ENCODE measurements around the gene STT3A.

STT3A gene

DNA sequence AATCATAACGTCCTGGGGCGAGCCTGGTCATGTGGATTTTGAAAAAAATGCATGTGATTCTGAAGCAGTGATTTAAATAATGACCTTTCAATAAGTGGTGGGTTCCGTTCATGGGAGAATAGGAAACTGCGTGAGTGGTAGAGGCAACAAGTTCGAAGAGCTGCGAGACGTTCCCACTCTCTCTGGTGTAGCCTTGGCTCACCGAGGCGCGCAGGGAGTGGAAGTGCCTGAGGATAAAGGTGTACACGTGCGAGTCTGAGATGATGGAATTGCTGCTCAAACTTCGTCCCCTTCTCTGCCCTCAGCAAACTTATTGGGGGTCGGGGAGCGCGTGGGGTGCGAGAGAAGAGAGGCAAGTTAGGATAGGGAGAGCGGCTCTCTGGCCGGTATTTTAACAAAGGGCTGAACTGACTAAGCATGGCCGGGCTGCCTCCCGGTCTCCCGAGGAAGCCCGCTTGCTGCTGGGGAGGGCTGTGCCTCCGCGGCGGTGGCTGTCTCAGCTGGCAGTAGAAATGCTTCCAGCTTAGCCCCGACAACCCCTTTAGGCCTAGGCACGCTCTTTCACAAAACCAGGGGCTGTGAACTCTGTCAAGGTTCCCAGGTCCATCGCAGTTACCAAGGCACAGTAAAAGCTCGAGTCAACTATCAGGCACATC, 875 bp upstream of the STT3A start:
- DNase-seq: peak; percentile 45

GRCh38 chr11:125593114-125593820, 615 bp downstream of the STT3A start:
- DNase-seq: no peak

DNA sequence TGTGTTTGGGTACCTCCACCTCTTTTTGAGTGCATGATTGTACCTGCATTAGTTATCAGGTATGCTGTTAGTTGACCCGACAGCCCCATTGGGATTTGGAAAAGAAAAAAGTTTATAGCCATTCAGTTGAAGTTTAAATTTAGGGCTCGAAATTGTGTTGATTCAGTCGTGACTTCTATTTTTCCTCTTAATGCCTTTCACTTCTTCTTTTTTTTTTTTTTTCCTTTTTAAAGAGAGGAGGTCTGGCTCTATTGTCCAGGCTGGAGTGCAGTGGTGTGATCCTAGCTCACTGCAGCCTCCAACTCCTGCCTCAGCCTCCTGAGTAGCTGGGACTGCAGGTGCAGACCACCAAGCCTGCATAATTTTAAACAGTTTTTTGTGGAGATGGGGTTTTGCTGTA, 2.3 kb downstream of the STT3A start:
- no peak for DNase-seq

- DNase-seq: no peak
Observed at GRCh38 chr11:125600663-125601062, 8.0 kb downstream of the STT3A start.

GRCh38 chr11:125603207-125603606, 10.6 kb downstream of the STT3A start:
- DNase-seq: no peak

DNA sequence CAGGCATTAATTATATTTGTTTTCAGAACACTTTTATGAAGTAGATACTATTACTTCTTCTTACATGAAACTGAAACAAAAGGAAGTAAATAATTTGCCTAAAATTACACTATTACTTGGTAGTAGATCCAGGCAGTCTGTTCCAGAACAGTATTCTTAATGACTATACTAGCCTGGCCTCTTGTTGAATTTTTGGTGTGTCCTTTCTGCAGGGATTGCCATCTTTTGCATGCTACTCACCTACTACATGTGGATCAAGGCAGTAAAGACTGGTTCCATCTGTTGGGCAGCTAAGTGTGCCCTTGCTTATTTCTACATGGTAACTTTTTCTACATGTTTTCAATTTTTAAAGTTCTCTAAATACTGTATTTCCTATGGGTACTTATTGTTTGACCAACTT, 12.8 kb downstream of the STT3A start:
- DNase-seq: no peak

DNA sequence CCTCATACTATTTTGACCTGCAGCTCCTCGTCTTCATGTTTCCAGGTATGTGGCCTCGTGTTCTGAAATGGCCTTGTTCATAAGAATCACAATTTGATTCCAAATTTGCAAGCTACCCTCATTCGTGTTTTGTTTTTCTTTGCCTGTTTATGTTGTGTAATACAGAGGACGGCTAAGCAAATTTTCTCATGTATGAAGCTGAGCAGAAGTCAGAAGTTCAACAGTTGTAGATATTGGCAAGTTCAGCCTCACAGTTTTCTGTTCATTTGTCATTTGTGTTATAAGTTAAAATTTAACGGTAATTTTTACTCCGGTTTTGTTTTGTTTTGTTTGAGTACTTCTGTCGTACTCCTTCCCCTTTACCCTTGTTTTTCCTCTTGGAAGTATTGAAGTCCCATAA, 16.9 kb downstream of the STT3A start:
- DNase-seq: no peak

DNA sequence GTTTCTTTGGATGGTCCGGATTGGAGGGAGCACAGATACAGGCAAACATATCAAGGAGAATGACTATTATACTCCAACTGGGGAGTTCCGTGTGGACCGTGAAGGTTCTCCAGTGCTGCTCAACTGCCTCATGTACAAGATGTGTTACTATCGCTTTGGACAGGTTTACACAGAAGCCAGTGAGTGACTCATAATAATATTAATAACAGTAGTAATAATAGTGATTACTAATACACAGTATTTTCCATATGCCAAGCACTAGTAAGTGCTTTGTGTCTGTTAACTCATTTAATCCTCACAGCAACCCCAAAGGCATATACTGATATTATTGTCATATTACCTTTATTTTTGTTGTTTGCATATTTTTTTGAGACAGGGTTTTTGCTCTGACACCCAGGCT, 25.7 kb downstream of the STT3A start:
- no peak for DNase-seq

DNA sequence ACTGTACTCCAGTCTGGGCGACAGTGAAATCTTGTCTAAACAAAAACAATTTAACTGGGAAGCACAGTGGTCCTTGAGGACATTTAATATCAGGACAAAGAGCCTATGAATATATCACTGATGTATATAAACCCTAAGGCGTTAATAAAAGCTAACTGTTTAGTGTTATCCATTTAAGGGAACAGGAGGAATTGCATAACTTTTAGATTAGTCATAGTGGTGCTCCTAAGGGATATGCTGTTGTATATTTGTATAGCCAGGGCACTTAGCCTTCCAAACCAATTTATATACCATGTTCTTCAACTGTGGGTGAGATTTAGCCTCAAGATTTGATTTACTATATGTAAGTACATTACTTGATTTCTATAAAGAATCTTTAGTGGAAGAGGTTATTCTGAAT, 29.3 kb downstream of the STT3A start:
- DNase-seq: no peak

- no peak for DNase-seq
Observed at GRCh38 chr11:125623064-125623463, 30.4 kb downstream of the STT3A start.

DNA sequence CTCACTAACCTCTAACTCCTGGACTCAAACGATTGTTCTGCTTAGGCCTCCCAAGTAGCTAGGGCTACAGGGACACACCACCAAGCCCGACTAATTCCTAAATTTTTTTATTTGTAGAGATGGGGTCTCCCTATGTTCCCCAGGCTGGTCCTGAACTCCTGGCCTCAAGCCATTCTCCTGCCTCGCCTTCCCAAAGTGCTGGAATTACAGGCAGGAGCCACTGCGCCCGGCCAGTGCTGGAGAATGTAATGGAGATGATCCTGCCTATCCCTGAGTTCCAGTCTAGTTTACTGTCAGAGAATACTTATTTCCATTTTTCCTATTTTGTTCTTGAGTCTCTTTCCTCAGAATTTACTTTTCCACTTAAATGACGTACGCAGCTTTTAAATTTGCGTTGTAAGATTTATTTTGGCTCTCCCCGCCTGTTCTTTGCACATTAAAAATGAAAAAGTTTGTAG, 32.1 kb downstream of the STT3A start, which contains the start of gene CHEK1:
Gene CHEK1 (plus strand): TSS at position 408 of the 458 bp plus-strand sequence. CDS start 1,606 bp downstream, outside the sequence.
- DNase-seq: no peak

DNA sequence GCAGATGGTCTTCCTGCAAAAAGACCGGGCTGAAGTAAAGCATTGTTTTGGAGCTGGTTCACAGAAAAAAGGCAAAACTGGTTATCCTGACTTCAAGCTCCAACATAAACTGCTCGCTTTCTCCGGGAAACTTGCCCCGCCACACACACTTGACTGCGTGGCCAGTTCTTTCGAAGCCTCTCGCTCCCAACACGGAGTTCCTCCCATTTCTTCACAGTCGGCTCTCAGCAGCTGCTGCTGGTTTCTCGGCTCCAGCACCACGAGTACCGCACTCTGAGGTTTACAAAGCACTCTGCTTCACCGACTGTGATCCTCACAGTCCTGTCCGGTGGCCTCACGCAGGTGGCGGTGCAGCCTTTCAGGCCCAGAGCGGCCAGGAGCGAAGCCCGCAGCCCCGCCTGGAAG, 32.6 kb downstream of the STT3A start:
- DNase-seq: no peak

- DNase-seq: peak; percentile 85
Observed at GRCh38 chr11:125625630-125626287, 33.1 kb downstream of the STT3A start.

- DNase-seq: peak; percentile 23
Observed at GRCh38 chr11:125626288-125626950, 33.8 kb downstream of the STT3A start.

- no peak for DNase-seq
Observed at GRCh38 chr11:125627236-125627910, 34.7 kb downstream of the STT3A start.

DNA sequence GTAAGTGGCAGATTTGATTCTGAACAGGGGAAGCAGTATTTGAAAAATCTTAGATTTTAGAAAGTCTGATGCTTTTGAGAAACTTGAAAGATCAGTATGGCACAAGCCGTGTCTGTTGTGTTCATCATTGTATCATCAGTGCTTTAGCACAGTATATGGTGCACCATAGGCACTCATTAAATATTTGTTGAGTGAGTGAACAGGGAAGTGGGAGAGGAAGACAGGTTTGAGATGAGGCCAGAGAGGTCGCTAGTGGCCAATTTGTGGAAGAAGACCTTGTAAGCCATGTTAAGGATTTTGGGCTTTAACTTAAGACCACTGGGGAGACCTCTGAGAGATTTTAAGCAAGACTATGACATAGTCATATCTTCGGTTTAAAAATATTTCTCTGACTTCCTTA, 45.2 kb downstream of the STT3A start:
- DNase-seq: no peak

GRCh38 chr11:125638315-125638714, 45.7 kb downstream of the STT3A start:
- no peak for DNase-seq

- no peak for DNase-seq
Observed at GRCh38 chr11:125645871-125646270, 53.2 kb downstream of the STT3A start.

DNA sequence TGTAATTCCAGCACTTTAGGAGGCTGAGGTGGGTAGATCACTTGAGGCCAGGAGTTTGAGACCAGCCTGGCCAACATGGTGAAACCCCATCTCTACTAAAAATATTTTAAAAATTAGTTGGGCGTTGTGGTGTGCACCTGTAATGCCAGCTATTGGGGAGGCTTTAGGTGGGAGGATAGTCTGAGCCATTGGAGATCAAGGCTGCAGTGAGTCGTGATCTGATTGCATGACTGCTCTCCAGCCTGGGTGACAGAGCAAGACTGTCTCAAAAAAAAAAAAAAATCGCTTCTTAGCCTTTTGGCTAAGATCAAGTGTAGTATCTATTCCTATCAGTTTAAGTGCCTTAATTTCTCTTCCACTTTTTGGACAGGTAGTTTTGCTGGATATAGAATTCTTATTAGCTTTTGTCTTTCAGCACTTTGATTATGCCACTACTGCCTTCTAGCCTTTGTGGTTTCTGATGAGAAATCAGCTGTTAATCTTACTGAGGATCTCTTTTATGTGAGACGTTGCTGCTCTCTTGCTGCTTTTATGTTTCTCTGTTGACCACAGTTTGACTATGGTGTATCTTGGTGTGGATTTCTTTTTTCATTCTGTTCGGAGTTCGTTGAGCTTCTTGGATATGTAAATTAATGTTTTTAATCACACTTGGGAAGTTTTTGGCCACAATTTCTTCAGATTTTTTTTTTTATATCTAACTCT, 57.0 kb downstream of the STT3A start:
- DNase-seq: no peak

DNA sequence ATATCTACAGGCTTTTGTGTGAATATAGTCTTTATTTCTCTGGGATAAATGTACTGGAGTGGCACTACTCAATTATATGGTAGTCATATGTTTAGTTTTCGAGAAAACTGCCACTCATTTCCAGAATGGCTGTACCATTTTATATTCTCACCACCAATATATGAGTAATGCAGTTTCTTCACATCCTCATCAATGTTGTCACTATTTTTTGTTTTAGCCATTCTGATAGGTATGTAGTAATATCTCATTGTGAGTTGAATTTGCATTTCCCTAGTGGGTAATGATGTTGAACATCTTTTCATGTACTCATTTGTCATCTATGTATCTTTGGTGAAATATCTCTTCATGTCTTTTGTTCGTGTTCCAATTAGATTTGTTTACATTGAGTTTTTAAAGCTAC, 70.0 kb downstream of the STT3A start:
- no peak for DNase-seq

DNA sequence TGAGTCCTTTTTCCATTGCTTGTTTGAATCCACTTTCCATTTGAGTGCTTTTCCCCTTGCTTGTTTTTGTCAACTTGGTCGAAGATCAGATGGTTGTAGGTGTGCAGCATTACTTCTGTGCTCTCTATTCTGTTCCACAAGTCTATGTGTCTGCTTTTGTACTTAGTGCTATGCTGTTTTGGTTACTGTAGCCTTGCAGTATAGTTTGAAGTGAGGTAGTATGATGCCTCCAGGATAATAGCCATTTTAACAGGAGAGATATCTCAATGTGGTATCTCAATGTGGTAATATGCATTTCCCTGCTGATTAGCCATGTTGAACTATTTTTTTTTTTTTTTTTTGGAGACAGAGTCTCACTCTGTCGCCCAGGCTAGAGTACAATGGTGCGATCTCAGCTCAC, 71.3 kb downstream of the STT3A start:
- no peak for DNase-seq

- DNase-seq: no peak
Observed at GRCh38 chr11:125667151-125667550, 74.5 kb downstream of the STT3A start.

All from CD4-positive, alpha-beta T cell treated with Interleukin-17A for 4 hours (primary cell).